Spleen (tissue), 7 donors: ENCODE measurements around the gene CLMN.

Source experiments
- POLR2A ChIP-seq, 3 donors: fragments of 450-650 bp; IDR thresholded peaks; one replicate each; pipeline ENCODE4 v1.5.1; 2017; ENCODE audit warnings: antibody characterized with exemption in 3 of 3, mild to moderate bottlenecking in 1 of 3
- POLR2AphosphoS5 ChIP-seq, 3 donors: sonication (generic); formaldehyde crosslinking; IDR thresholded peaks; one replicate each; pipeline ENCODE4 v1.5.1; 2017; ENCODE audit warnings: antibody characterized with exemption in 3 of 3
- TF ChIP-seq, protein P1 (sequence below), 11 experiments: fragments of 200-600 bp in 7 of 11; fragments of 450-650 bp in 4 of 11; sonication (generic) in 4 of 11; IDR thresholded peaks in 8 of 11; conservative IDR thresholded peaks in 3 of 11; 1 replicate in 7 of 11; 2 replicates in 4 of 11; pipeline versions ENCODE4 v1.4.0 to v1.8.0; 2016 to 2021; ENCODE audit warnings: antibody characterized with exemption in 11 of 11, inconsistent platforms in 4 of 11, mild to moderate bottlenecking in 1 of 11
- donor health status: DM: no; HTN: no; CAD: no; lungs with moderate emphysema.
- donor health status: DM: no; HTN: no; CAD: no.
- donor health status: DM: no; HTN: no; CAD: no.

DNA sequence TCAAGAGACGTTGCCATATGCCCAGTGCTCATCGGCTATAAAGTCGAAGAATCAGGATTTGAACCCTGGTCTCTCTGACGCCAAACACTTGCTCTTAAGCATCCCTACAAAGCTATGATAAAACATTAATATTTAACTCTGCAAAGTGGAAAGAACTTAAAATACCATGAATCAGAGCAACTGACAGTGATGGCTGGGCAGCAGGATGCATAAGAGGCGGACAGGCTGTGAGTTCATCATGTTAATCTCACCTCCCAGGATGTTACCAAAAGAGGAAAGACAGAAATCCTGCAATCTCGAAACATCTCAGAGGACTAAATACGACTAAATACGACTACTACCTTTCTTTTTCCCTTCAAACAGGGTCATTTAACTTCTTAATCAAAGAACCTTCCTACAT, 168.1 kb downstream of the CLMN start:
- no peak for TF ChIP-seq POLR2AphosphoS5 (IDR thresholded peaks at IDR 0.05)
- TF ChIP-seq, protein P1, sequence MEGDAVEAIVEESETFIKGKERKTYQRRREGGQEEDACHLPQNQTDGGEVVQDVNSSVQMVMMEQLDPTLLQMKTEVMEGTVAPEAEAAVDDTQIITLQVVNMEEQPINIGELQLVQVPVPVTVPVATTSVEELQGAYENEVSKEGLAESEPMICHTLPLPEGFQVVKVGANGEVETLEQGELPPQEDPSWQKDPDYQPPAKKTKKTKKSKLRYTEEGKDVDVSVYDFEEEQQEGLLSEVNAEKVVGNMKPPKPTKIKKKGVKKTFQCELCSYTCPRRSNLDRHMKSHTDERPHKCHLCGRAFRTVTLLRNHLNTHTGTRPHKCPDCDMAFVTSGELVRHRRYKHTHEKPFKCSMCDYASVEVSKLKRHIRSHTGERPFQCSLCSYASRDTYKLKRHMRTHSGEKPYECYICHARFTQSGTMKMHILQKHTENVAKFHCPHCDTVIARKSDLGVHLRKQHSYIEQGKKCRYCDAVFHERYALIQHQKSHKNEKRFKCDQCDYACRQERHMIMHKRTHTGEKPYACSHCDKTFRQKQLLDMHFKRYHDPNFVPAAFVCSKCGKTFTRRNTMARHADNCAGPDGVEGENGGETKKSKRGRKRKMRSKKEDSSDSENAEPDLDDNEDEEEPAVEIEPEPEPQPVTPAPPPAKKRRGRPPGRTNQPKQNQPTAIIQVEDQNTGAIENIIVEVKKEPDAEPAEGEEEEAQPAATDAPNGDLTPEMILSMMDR (IDR thresholded peaks at IDR 0.05 in 8 of 11, conservative IDR thresholded peaks at IDR 0.05 in 3 of 11), result no peak
- no peak for TF ChIP-seq POLR2A (IDR thresholded peaks at IDR 0.05)
